GM12874 (cell line): ENCODE results near the gene PDZD2.

Source experiments
- TF ChIP-seq, protein P1 (sequence below): IDR thresholded peaks from 2 replicates; pipeline ENCODE4 v1.5.1; 2011; ENCODE audit warnings: low read depth, mild to moderate bottlenecking, control low read depth, low read length, moderate library complexity; ENCODE audit not compliant: insufficient read depth

PDZD2 gene

DNA sequence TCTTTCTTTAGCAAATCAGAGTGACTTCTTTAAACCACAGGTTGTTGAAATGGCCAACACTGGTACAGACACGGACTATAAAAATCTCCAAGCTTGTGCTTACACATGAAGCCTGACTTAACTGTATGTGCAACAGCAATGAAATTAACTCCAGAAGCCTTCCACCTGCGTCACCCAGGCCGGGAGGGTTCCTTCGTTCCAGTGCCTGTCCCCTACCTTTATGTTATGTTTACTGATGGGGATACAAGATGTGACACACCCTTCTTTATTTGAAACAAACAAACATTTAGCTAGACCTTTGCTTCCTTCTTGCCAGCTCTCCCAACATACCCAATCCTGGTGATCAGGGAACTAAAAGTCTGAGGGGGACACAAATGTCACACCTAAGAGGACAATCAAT lies 469.2 kb downstream of the PDZD2 start:
- TF ChIP-seq, protein P1, sequence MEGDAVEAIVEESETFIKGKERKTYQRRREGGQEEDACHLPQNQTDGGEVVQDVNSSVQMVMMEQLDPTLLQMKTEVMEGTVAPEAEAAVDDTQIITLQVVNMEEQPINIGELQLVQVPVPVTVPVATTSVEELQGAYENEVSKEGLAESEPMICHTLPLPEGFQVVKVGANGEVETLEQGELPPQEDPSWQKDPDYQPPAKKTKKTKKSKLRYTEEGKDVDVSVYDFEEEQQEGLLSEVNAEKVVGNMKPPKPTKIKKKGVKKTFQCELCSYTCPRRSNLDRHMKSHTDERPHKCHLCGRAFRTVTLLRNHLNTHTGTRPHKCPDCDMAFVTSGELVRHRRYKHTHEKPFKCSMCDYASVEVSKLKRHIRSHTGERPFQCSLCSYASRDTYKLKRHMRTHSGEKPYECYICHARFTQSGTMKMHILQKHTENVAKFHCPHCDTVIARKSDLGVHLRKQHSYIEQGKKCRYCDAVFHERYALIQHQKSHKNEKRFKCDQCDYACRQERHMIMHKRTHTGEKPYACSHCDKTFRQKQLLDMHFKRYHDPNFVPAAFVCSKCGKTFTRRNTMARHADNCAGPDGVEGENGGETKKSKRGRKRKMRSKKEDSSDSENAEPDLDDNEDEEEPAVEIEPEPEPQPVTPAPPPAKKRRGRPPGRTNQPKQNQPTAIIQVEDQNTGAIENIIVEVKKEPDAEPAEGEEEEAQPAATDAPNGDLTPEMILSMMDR, result no peak

- TF ChIP-seq, protein P1, result no peak
Observed at GRCh38 chr5:32109236-32109635, 470.3 kb downstream of the PDZD2 start.

DNA sequence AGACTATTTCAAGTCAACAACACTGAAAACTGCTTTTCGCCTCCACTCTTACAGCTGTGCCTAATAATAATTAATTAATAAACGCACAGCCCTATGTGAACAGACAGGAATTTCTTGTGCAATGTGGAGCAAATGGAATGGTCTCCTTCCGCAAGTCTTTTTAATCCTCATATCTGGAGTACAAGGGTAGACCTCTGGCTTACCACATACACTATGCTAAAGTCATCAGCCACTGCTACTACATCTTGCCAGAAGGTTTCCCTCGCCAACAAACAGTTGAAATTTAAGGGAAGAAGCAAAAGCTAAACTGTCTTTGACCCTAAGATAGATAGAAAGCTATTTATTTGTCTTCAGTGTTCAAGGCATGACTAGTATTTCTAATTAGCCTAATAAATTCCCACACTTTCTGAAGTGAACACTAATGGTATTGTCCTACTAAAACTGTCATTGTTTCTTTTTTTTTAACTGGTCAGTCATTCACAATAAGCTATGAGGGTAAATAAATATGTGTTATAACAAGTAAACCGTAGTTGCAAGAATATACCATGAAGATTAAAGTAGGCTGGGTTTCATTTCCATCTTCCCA lies 471.3 kb downstream of the PDZD2 start:
- TF ChIP-seq, protein P1, result no peak

- TF ChIP-seq, protein P1, result no peak
Observed at GRCh38 chr5:32115985-32116384, 477.1 kb downstream of the PDZD2 start.

- TF ChIP-seq, protein P1, result no peak
Observed at GRCh38 chr5:32116574-32117313, 477.8 kb downstream of the PDZD2 start.

- TF ChIP-seq, protein P1, result no peak
Observed at GRCh38 chr5:32123058-32123805, 484.3 kb downstream of the PDZD2 start.

GRCh38 chr5:32123889-32124676 lies 485.2 kb downstream of the PDZD2 start:
- TF ChIP-seq, protein P1, result no peak
